GM19351 (cell line): Measurements from ENCODE around the gene FKRP.

ENCODE experiments used
- ATAC-seq: cut with Tn5 transposase; IDR thresholded peaks from one replicate; pipeline ENCODE4 v1.9.1; 2021; ENCODE audit warnings: mild to moderate bottlenecking, moderate library complexity; ENCODE audit not compliant: unreplicated experiment

FKRP gene

GRCh38 chr19:46731584-46731983, 14.3 kb upstream of the FKRP start:
- ATAC-seq = no peak

GRCh38 chr19:46732172-46732938, 13.5 kb upstream of the FKRP start:
- ATAC-seq = no peak

- ATAC-seq = no peak
These were observed 12.7 kb upstream of the FKRP start for GRCh38 chr19:46732966-46733689.

GRCh38 chr19:46733690-46734292, 12.1 kb upstream of the FKRP start:
- ATAC-seq = no peak

GRCh38 chr19:46736531-46737297, 9.1 kb upstream of the FKRP start:
- no peak for ATAC-seq

GRCh38 chr19:46737298-46737654, 8.6 kb upstream of the FKRP start:
- ATAC-seq = no peak

- no peak for ATAC-seq
These were observed 8.1 kb upstream of the FKRP start for GRCh38 chr19:46737761-46738171.

GRCh38 chr19:46739290-46739771, 6.5 kb upstream of the FKRP start:
- ATAC-seq = no peak

- no peak for ATAC-seq
These were observed 4.4 kb upstream of the FKRP start for GRCh38 chr19:46741447-46741846.

GRCh38 chr19:46742926-46743480, 2.9 kb upstream of the FKRP start:
- no peak for ATAC-seq

- no peak for ATAC-seq
These were observed 1.7 kb upstream of the FKRP start for GRCh38 chr19:46744005-46744691.

GRCh38 chr19:46745030-46745429, 827 bp upstream of the FKRP start:
- ATAC-seq = no peak

- ATAC-seq = no peak
These were observed 612 bp downstream of the FKRP start, which contains the start of gene STRN4 for GRCh38 chr19:46746281-46747057. Gene STRN4 (minus strand): TSS chr19:46746450. CDS start chr19:46746430, 20 bp downstream.

- no peak for ATAC-seq
These were observed 2.7 kb downstream of the FKRP start for GRCh38 chr19:46748325-46749109.

- no peak for ATAC-seq
These were observed 7.7 kb downstream of the FKRP start for GRCh38 chr19:46753420-46754155.

GRCh38 chr19:46755077-46755852, 9.4 kb downstream of the FKRP start:
- no peak for ATAC-seq
